NCI-H1694 treated with DMSO at 0.1 percent for 48 hours (cell line): ENCODE measurements around the gene CWH43.
"Not testable (repeated sequence)": the region's sequence is repeated elsewhere in the genome, so short reads cannot be mapped to it uniquely, and the experiment has no call there.

ENCODE experiments used
- DNase-seq: peaks from one replicate; lab custom pipeline; 2025; lab: John Stamatoyannopoulos, UW

Gene CWH43

GRCh38 chr4:48985976-48986653 lies at the start of gene CWH43:
TSS of gene CWH43 (plus strand) at chr4:48986275. CDS start at chr4:48986430, 155 bp downstream.
- no peak for DNase-seq

- no peak for DNase-seq
Observed at GRCh38 chr4:48937033-48937432, 49.0 kb upstream of the CWH43 start.

GRCh38 chr4:48938831-48939230 lies 47.2 kb upstream of the CWH43 start:
- DNase-seq, result no peak

- DNase-seq, result no peak
Observed at GRCh38 chr4:48939785-48940184, 46.3 kb upstream of the CWH43 start.

- DNase-seq, result no peak
Observed at GRCh38 chr4:48943387-48943786, 42.7 kb upstream of the CWH43 start.

- no peak for DNase-seq
Observed at GRCh38 chr4:48944252-48944651, 41.8 kb upstream of the CWH43 start.

- no peak for DNase-seq
Observed at GRCh38 chr4:48944756-48945241, 41.3 kb upstream of the CWH43 start.

GRCh38 chr4:48945981-48946380 lies 40.1 kb upstream of the CWH43 start:
- no peak for DNase-seq

- DNase-seq, result no peak
Observed at GRCh38 chr4:48947731-48948130, 38.3 kb upstream of the CWH43 start.

- no peak for DNase-seq
Observed at GRCh38 chr4:48949086-48949485, 37.0 kb upstream of the CWH43 start.

- DNase-seq, result no peak
Observed at GRCh38 chr4:48949518-48950219, 36.4 kb upstream of the CWH43 start.

GRCh38 chr4:48954314-48954713 lies 31.8 kb upstream of the CWH43 start:
- DNase-seq, result no peak

GRCh38 chr4:48957366-48957765 lies 28.7 kb upstream of the CWH43 start:
- DNase-seq, result not testable (repeated sequence)

- DNase-seq, result no peak
Observed at GRCh38 chr4:48958582-48958981, 27.5 kb upstream of the CWH43 start.

- DNase-seq, result no peak
Observed at GRCh38 chr4:48960988-48961635, 25.0 kb upstream of the CWH43 start.

GRCh38 chr4:48962636-48963035 lies 23.4 kb upstream of the CWH43 start:
- DNase-seq, result no peak

- peak; percentile 83 for DNase-seq
Observed at GRCh38 chr4:48963042-48963679, 22.9 kb upstream of the CWH43 start.

GRCh38 chr4:48967101-48967500 lies 19.0 kb upstream of the CWH43 start:
- DNase-seq, result no peak

- no peak for DNase-seq
Observed at GRCh38 chr4:48967631-48968030, 18.4 kb upstream of the CWH43 start.

- DNase-seq, result no peak
Observed at GRCh38 chr4:48968814-48969213, 17.3 kb upstream of the CWH43 start.

GRCh38 chr4:48970471-48970921 lies 15.6 kb upstream of the CWH43 start:
- no peak for DNase-seq

GRCh38 chr4:48974979-48975640 lies 11.0 kb upstream of the CWH43 start:
- DNase-seq, result no peak
